HG02884 (cell line): ENCODE data around the gene ELL.

Source experiments
- ATAC-seq: cut with Tn5 transposase; IDR thresholded peaks from one replicate; pipeline ENCODE4 v1.9.1; 2021; ENCODE audit warnings: mild to moderate bottlenecking, moderate library complexity; ENCODE audit not compliant: unreplicated experiment

The ELL gene

DNA sequence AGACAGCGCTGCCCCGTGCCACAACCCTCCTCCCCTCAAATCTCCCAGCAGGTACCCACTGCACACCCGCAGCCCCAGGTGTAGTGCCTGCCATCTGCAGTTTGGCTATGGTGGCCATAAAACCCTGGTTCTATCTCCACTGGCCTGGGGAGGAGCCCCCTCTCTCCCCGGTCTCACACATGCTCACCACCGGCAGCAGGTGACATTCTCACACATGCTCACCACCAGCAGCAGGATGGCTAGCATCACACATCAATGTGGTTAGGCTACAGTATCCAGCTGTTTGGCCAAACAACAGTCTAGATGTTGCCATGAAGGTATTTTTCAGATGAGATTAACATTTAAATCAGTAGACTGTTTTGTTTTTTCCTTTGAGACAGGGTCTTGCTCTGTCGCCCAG is 31.1 kb downstream of the ELL start:
- ATAC-seq = no peak

DNA sequence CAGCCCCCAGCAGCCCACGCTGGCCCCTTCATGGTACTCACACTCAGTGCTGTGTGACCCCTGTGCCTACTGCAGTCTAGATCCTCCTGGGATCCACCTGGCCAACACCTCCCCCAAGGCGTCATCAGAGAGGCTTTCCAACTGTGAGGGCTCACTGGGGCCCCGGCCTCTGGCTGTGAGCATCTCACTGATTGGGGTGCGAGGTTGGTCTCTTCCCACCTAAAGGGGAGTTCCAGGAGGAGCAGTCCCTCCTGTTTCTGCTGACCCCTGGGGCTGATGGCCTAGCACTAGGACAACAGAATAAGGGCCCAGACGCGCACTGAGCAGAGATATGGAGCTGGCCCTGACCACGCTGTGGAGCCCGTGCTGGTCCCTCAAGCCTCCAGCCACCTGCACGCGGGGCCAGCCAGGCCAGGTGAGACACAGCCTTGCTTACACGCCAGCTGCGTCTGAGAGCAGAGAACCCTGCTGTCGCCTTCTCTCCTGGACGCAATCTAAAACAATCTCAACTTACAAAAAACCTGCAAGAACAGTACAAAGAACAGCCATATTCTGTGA is 32.2 kb downstream of the ELL start:
- no peak for ATAC-seq

DNA sequence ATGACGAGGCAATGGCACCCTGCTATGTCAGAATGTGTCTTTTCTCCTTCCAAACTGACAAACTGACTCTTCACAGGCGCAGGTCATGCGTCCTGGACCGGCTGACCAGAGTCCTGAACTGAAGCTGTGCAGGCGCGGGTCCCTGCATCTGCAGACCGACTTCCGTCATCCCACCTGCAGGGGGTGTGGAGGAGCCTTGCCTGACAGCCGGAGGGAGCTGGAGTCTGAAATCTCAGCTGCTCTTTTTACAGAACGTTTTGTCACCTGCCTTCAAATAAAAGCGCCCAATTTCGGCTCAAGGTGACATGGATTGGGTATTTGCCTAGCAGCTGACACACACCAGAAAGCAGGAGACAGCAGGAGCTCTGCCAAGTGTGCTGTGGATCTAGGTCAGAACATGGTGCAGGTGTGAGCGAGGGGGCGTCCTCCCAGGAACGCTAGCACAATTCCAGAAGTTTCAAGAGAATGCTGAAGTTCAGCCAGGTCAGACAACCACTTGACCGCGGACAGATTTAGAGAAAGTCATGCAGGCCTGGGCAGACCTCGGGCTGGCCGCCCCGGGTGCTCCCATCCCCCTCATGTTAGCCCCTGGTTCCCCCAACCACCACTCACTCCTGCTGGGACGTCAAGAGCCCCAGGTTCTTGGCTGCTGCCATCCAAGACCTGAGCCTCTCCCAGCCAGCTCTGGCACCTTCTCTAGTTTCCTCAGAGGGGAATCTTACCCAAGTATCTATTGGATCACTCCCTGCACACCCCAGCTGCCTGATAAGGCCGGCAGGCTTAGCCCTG is 32.8 kb downstream of the ELL start:
- no peak for ATAC-seq

DNA sequence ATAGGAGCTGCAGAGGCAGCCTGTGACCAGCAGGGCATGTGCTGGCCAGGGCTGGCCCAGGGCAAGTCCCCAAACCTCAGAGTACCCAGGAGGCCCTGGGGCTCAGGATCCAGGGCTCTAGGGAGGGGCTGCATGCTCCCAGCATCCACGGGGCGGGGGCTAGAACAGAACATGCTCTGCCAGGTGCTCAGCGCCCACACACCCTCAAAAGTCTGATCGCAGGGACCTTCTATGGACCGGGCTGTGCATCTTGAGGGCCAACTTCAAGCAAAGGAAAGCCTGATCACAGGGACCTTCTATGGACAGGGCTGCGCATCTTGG is 33.5 kb downstream of the ELL start:
- no peak for ATAC-seq

DNA sequence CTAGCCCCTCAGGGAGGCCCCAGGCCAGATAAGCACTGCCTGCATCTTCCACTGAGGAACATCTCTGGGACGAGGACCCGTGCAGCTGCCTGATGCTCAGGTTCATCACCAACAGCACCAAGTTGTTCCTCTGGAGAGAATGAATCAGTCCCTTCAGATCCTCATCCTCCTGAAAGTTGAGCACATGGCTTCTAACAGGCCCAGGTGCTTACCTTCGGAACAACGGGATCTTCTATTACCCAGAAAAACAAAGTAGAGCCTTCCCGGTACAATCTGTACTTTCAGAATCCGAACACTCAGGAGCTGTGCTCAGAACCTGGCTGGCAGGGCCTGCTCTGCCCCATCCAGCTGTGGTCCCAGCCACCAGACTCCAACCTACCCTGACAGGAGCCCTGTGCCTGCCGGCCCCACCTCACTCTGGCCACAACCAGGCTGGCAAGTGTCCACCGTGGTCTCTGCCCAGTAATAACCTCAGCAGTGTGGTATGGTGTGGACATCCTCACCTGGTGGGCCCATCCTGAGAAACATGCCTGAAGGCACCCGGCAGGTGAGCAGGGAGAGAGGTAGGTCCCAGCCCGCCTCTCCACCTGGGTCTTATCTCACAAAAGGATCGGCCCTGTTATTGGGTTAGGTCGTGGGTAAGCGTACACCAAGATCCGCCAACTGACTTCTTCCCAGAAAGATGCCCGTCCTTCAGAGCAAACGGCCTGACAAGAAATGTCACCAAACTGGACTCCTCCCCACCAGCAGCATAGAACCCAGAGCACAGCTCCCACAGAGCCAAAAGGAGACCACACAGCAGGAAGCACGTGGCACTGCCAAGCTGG is 34.1 kb downstream of the ELL start:
- no peak for ATAC-seq

DNA sequence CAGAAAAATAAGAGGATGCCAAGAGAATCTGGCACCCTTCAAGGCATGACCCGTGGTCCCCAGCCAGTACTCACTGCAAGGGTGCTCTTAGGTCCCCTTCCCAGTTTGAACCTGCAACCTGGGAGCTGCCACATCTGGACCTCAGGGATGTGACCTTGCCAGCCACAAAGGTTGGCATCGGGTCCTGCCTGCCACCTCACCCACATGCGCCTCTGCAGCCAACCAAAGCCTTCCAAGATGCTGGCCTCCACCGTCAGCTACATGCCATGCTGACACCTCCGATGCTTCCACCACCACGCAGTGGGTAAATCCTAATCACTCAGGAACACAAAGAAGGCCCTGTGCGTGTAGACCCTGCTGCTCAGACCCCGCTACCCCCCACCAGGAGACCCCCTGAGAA is 35.1 kb downstream of the ELL start:
- no peak for ATAC-seq

DNA sequence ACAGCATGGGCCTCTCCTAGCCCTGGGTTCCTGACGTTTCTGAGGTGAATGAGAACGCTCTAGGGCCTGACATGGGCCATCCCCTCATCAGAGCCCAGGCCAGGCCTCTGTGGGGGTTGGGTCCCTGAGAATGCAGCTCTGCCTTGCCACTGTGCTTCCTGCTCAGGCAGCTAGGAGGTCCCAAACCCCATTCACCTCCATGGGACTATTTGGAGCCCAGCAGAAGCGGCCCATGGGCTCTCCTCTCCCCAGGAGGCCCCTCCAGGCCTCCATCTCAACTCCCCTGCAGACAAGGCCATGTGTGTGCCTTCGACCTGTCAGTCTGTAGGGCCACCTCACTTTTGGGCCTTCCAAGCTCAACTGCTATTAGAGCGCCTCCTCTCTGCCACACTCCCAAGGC is 36.9 kb downstream of the ELL start:
- no peak for ATAC-seq

DNA sequence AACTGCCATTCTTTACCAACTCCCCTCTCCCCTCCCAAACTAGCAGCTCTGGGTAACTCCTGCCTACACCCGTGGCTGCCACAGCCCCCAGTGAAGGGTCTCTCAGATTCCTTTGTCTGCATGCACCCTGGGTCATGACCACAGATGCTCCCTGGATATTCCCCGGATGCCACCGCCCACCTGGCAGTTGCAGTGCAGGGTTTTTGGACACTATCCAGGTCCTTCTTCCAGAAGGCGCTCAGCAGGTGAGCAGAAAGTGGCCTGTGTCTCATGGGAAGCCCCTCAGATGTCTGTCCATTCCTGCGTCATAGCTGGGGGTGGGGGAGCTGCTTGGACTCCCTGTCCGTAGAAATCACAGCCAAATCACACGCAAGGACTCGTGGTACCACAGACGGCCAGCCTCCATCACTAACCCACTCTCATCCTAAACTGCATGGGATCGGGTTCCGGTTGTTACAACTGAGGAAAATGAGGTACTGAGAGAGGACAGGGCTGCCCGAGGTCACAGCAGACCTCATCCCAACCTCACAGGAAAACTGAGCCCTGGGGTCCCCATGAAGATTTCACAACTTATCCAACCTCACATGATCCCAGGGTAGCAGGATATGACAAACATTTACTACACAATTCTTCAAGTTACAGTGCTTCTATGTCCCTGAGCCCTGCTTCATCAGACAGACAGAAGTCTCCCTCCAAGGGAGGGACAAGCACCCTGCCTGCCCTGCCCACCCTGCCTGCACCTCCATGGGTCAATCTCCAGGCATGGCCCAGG is 38.6 kb downstream of the ELL start:
- no peak for ATAC-seq

DNA sequence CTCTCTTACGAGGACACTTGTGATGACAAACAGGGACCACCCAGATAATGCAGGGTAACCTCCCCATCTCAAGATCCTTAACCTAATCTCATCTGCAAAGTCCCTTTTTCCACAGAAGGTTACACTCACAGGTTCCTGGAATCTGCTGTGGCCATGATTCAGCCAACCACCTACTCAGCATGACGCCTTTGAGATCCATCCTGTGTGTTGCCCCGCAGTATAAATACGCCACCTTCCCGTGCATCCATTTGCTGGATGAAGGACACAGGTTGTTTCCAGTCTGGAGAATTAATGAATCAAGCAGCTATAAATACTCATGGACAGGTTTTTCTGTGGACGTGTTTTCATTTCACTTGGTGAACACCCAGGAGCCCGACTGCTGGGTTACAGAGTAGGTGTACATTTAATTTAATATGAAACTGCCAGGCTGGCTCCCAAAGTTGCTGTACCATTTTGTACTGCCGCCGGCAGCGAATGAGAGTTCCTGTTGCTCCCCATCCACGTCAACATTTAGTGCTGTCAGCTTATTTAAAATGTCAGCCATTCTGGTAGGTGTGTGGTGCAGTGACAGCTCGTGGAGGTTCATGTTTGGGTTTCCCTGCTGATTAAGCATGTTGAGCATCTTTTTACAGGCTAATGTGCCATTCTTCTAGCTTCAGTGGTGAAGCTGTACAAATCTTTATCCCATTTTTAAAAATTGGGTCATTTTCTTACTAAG is 40.2 kb downstream of the ELL start:
- ATAC-seq = no peak

DNA sequence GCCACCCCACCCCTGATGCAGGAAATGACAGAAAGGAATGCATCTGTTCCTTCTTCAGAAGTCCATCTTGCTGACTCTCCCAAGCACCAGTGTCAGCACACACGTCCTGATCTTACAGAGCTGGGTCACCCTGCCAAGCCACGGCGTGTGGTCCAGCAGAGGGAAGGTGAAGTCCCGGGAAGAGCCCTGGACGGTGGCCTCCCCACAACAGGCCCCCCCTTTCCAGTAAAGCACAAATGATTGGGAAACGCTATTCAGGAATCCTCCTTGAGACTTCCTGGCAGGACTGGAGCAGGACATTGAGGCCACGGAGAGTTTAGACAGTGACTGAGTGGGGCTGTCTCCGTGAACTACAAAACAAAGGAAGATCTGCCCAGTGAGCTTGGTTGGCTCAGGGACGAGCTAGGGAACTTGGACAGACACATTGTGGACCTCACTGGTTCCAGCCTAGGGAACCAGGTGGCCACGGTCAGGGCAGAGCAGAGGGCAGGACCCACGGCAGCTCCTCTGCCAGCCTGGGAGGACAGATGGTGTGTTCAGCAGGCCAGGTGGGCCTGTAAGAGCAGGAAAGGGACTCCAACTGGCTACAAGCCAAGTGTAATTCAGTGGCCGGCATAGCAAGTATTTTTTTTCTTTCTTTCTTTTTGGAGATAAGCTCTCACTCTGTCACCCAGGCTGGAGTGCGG is 41.7 kb downstream of the ELL start:
- ATAC-seq = no peak

DNA sequence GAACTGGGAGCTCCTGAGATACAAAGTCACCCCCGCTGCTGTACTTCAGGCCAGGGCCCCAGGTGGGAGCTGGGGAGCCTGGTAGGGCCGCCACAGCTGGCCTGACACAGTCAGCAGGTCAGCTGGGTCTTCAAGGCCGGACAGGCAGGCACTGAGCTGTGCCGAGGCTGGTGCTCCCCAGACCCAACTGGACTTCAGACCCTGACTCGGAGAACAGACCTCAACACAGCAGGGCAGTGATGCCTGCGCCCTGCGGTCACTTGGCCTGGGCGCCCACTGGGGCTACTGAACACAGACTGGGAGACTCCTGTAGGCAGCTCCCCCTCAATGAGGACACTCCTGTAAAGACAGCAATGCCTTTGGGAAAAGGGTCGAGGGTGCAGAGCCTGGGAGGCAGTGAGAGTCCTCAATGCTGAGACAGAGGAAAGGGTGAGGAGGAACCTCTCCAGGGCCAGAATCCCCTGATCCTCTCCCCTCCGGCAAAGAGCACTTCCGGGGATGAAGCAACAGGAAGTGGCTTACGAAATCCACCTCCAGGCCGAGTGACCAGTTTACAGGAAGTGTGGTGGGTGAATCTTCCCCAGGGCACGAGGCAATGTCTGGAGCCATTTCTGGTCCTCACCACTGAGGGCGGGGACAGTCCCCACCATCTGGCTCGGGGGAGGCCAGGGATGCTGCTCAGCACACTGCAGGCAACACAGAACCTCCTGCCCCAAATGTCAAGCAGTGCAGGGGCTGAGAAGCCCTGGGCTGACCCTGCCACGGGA is 43.1 kb downstream of the ELL start:
- peak; percentile 68 for ATAC-seq

DNA sequence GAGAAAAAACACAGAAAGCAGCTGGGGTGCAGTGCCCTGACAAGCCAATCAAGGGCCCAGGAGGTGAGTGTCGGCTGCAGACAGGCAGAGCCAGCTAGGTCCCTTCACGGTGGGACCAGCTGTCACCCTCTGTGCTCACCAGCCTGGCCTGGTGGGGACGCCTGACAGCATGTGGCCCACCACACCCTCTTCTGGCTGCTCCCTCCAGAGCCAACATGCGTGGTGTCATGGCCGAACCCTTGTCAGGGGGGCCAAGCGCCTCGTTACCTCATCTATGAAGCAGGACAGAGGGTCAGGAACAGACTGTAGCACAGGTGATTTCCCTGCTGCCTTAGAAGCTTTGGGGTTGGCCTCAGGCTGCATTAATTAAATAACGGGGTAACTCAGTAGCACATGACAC is 43.9 kb downstream of the ELL start:
- no peak for ATAC-seq

DNA sequence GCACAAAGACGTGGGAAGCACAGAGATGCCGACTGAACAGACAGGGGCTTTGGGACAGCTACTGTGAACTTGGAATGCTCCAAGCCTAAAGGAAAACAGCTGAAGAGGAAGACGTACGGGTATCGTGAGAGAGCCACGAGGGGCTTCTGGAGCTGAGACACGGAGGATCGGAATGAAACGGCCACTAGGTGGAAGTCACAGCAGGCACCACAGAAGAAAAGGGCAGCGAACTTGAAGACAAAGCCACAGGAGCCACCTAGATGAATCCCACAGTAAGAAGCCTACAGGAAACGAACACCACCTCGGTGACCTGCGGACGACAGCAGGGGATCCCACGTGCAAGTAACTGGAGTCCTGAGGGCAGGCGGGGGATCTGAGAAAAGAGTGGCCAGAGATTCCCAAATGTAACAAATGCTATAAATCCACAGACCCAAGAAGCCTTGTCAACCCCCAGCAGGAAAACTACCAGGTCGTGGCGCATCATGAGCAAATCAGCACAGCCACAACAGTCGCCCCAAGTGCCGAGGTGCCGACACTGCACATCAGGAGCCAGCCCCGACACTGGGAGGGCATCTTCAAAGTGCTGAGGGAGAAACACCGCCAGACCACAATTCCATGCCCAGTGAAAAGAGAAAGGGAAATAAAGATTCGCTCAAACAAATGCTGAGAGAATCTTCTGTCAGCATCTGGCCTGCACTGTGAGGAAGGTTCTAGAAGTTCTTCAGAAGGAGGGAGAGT is 44.7 kb downstream of the ELL start:
- ATAC-seq = no peak

DNA sequence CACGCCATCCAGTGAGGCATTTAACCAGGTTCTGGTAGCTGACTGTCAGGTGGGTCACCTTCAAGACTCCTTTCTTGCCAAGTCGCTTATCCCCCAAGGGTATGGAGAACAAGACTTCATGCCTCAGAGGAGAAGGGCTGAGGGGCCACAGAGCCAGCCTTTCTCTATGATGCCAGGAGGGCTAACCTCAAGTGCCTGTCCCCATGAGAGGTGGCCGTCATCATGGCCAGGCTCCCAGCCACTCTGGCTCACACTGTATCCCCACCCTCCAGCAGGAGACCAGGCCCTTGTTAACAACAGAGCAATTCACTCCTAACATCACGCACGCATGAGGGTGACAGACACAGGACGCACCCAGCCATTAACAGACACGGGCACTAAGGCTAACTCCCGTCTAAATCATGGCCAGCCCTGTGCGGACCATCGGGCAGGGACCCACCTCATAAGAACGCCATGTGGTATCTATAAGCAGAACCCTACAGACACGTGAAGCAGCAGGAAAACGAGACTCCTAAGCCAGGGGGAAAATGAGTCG is 45.3 kb downstream of the ELL start:
- ATAC-seq = no peak

DNA sequence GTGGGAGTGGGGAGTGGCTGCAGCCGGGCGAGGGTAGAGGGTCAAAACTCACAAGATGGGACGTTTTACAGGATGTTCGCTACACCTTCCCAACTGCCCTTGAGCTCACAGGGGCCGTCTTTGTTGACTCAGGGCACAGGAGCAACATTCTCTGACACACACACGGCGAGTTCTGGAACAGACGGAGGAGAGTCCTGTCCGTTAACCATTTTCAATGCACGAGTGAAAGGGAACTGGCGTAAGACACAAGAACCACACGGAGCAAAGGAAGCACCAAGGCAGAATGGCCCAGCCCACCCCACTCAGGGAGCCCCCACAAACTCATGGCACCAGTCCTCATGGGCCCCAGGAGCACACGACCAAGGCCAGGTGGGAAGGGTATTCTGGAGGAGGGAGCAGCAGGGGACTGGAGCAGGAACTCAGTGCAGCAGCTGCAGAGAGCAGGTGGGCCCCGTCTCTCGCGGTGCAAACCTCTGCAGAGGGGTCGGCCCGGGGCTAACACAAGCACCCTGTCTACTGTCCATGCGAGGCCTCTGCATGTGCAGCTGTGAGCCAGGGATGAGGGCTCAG is 46.0 kb downstream of the ELL start:
- no peak for ATAC-seq

DNA sequence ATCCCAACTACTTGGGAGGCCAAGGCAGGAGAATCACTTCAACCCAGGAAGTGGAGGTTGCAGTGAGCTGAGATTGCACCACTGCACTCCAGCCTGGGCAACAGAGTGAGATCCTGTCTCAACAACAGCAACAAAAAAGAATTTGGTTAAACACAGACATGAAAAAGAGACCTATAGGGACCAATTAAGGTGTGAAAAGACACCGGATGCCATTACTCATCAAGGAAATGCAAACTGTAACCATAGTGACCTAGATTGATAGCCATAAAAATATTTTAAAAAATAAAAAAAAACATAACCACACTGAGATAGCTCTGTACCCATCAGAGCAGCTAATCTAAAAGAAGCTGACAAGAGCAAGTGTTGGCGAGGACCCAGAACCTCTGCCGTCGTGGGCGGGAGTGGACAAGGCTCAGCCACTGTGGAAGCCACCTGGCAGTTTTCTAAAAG is 46.8 kb downstream of the ELL start:
- ATAC-seq = no peak

DNA sequence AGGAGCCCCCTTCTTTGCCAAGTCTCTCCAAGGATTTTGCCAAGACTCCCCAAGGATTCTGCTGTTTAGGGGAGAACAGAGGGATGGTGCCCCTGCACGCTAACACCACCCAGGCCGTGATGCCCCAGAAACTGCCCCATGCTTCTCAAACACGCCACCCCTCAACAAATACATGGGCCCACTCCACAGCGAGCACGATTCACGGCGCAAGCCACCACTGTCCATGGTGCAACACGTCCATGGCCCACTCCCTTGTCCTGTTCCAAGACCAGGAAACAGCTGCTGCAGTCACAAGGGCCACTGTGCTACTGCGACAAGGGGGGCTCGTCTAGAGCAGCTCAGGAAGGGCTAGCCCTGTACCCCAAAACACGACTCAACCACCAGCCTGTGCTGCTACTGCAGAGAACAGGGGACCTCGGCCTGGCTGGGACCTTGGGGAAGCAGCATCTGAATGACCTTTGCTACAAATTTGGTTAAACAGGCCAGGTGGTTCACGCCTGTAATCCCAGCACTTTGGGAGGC is 47.4 kb downstream of the ELL start:
- ATAC-seq = no peak

DNA sequence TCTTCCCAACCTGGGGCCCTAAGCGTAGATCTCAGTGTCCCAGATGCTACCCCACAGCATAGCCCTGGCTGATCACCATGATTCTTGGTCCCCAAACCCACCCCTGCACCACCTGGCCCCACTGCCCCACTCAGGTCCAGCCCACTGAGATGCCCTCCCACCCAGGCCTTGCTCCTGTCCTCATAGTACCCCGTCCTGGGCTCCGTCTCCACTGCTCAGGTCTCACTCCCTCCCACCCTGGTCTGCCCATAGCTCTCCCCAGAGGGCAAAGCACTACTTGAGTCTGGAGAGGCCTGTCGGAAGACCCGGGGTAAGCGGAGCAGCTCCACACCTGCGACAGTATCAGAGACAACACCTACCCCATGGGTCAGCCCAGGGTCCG is 48.2 kb downstream of the ELL start:
- ATAC-seq = no peak
